ENCODE results near the gene DUSP15. TPM values are rescaled to one million over a fixed set of nuclear protein-coding genes. Genes with fewer than 3 reads are reported as not detected.

Gene DUSP15
- total RNA-seq, 2 experiments from 2014 or later, result not detected

DNA sequence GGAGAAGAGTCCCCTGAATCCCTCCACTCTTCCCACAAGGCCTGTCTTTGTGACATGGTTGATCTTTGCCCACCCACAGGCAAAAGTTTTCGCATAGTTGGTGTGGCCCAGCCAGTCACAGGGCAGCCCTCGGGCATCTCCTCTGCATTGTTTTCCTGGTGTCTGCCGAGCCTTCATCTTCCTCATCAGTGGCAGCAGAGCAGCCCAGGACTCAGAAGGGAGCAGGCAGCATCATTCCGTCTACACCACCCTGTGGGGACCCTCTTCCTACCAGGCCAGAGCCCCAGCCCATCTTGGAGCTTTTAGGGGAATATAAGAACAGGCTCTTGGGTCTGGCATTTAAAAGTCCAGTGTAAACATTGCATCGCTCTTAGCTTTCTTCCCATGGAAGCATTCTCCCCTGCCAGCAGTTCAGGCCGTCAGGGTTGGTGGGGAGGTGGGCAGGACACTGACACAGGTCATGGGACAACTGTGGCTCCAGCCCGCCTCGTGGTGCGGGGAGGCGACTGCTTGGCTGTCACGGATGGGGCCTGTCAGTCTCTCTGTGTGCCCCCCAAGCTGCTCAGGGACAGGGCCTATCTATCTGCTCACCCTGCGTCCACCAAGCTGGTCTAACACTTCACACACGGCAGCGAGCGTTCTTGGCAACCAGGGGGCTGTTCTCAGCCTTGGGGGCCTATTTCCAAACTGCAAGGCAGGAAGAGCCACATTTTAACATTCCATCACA is 43.3 kb upstream of the DUSP15 start:
- TF ChIP-seq, protein P1, sequence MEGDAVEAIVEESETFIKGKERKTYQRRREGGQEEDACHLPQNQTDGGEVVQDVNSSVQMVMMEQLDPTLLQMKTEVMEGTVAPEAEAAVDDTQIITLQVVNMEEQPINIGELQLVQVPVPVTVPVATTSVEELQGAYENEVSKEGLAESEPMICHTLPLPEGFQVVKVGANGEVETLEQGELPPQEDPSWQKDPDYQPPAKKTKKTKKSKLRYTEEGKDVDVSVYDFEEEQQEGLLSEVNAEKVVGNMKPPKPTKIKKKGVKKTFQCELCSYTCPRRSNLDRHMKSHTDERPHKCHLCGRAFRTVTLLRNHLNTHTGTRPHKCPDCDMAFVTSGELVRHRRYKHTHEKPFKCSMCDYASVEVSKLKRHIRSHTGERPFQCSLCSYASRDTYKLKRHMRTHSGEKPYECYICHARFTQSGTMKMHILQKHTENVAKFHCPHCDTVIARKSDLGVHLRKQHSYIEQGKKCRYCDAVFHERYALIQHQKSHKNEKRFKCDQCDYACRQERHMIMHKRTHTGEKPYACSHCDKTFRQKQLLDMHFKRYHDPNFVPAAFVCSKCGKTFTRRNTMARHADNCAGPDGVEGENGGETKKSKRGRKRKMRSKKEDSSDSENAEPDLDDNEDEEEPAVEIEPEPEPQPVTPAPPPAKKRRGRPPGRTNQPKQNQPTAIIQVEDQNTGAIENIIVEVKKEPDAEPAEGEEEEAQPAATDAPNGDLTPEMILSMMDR (IDR thresholded peaks at IDR 0.05), result no peak
- ChIA-PET CTCF (no interaction called here), POLR2A (no interaction called here)
- Mint-ChIP-seq H3K27ac (no peak overlapping the region), H3K4me1 (ENCODE audit: low read depth) (no peaks in the 10 kb centered on the region), H3K36me3 (ENCODE audit: low read depth) (no peaks in the 10 kb centered on the region), H3K27me3 (peaks cover under 1% of the 10 kb centered on the region), H3K9me3 (no peaks in the 10 kb centered on the region), H3K4me3 (no peak overlapping the region)
- no peaks in the 10 kb centered on the region for H3K4me1 ChIP-seq (ENCODE audit: insufficient read depth, low read length)
- intact Hi-C loops (cut with DNase I, micrococcal nuclease), result no loop called here
- no peak for DNase-seq
- H3K4me3 ChIP-seq (ENCODE audit: low read length), result no peak overlapping the region
- H3K27me3 ChIP-seq (ENCODE audit: control insufficient read depth in 1 of 2, insufficient read depth in 2 of 2, low read length in 2 of 2), result no peaks in the 10 kb centered on the region
- H3K9me3 ChIP-seq (ENCODE audit: control insufficient read depth in 1 of 2, insufficient read depth in 1 of 2, low read length in 2 of 2), result no peaks in the 10 kb centered on the region
- no peak overlapping the region for H3K27ac ChIP-seq (ENCODE audit: low read depth in 1 of 2, low read length in 2 of 2)
- no peak for ATAC-seq (ENCODE audit: poor library complexity)
- no peaks in the 10 kb centered on the region for H3K36me3 ChIP-seq (ENCODE audit: insufficient read depth, low read length)

DNA sequence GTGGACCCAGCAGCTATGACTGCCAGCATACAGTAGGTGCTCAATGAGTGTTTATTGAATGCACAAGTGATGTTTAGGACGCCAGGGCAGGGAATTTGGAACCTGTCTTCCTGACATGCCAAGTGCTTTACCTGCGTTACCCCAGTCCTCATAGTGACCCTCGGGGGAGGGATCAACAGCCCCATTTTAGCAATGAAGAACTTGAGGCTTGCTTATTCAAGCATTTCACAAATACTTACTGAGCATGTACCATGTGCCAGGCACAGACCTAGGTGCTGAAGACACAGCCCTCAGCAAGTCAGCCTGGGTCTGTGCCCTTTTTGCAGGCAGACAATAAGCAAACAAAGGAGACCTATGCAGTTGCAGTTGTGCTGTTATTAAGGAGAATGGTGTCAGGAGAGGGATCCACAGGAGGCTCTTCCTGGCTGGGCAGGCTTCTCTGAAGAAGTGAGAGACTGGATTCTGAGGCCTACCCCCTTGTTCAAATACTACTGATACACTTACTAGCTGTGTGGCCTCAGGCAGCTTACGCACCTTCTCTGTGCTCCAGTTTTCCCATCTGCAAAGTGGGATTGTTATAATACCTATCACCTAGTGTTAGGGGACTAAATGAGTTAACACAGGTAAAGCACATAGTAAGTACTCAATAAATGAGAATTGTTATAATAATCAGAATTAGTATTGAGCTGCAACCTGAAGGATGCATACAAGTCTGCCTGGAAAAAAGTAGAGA is 39.9 kb upstream of the DUSP15 start:
- DNase-seq, result no peak
- ATAC-seq (ENCODE audit: poor library complexity), result no peak
- Histone ChIP-seq H3K4me3 (ENCODE audit: low read length) (no peak overlapping the region), H3K27ac (ENCODE audit: low read depth in 1 of 2, low read length in 2 of 2) (no peak overlapping the region), H3K36me3 (ENCODE audit: insufficient read depth, low read length) (no peaks in the 10 kb centered on the region), H3K4me1 (ENCODE audit: insufficient read depth, low read length) (no peaks in the 10 kb centered on the region), H3K9me3 (ENCODE audit: control insufficient read depth in 1 of 2, insufficient read depth in 1 of 2, low read length in 2 of 2) (no peaks in the 10 kb centered on the region), H3K27me3 (ENCODE audit: control insufficient read depth in 1 of 2, insufficient read depth in 2 of 2, low read length in 2 of 2) (no peaks in the 10 kb centered on the region)
- Mint-ChIP-seq H3K27me3 (no peaks in the 10 kb centered on the region), H3K4me3 (no peak overlapping the region), H3K9me3 (no peaks in the 10 kb centered on the region), H3K4me1 (ENCODE audit: low read depth) (no peaks in the 10 kb centered on the region), H3K27ac (no peak overlapping the region), H3K36me3 (ENCODE audit: low read depth) (no peaks in the 10 kb centered on the region)
- POLR2A ChIA-PET, result no interaction called here
- TF ChIP-seq, protein P1 (IDR thresholded peaks at IDR 0.05), result no peak
- CTCF ChIA-PET, result no interaction called here
- intact Hi-C loops (cut with DNase I, micrococcal nuclease), result no loop called here

DNA sequence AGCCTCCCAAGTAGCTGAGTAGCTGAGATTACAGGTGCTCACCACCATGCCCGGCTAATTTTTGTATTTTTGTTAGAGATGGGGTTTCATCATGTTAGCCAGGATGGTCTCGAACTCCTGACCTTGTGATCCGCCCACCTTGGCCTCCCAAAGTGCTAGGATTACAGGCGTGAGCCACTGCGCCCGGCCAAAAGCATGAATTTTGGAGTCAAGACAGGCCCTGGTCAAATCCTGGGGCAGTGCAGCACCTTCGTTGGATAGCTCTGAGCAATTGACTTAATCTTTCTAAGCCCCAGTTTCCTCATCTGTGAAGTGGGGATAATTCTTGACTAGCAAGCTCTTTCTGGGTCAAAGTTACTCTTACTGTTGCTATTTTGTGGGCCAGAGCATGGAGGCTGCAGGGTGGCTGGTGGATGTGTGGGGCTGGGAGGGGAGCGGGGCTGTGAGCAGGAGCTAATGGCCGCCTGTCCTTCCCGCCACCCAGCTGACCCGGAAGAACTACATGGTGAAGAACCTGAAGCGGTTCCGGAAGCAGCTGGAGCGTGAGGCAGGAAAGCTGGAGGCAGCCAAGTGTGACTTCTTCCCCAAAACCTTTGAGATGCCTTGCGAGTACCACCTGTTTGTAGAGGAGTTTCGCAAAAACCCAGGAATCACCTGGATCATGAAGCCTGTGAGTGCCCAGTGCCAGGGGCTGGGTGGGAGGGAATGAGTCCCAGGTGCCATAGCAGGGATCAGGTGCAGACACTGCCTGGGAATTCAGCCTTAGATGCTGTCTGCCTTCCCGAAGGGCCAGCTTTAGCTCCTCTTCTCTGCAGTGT is 39.1 kb upstream of the DUSP15 start:
- ATAC-seq (ENCODE audit: poor library complexity) (no peak), DNase-seq (no peak)
- TF ChIP-seq, protein P1 (IDR thresholded peaks at IDR 0.05), result no peak
- H3K27me3 ChIP-seq (ENCODE audit: control insufficient read depth in 1 of 2, insufficient read depth in 2 of 2, low read length in 2 of 2), result no peaks in the 10 kb centered on the region
- no peaks in the 10 kb centered on the region for H3K36me3 ChIP-seq (ENCODE audit: insufficient read depth, low read length)
- POLR2A ChIA-PET, result no interaction called here
- Mint-ChIP-seq H3K27ac (no peak overlapping the region), H3K4me1 (ENCODE audit: low read depth) (no peaks in the 10 kb centered on the region), H3K27me3 (no peaks in the 10 kb centered on the region), H3K4me3 (no peak overlapping the region), H3K9me3 (no peaks in the 10 kb centered on the region), H3K36me3 (ENCODE audit: low read depth) (no peaks in the 10 kb centered on the region)
- H3K4me1 ChIP-seq (ENCODE audit: insufficient read depth, low read length), result no peaks in the 10 kb centered on the region
- H3K4me3 ChIP-seq (ENCODE audit: low read length), result no peak overlapping the region
- intact Hi-C loops (cut with DNase I, micrococcal nuclease), result no loop called here
- CTCF ChIA-PET, result no interaction called here
- no peak overlapping the region for H3K27ac ChIP-seq (ENCODE audit: low read depth in 1 of 2, low read length in 2 of 2)
- no peaks in the 10 kb centered on the region for H3K9me3 ChIP-seq (ENCODE audit: control insufficient read depth in 1 of 2, insufficient read depth in 1 of 2, low read length in 2 of 2)

Measured in CD4-positive, alpha-beta T cell (primary cell).